SIG-M5 treated with dmso at 0.1 percent for 504 hours (cell line): ENCODE results near the gene OTULIN.

Source experiments
- DNase-seq: peaks from one replicate; lab custom pipeline; 2025; ENCODE audit not compliant: unreplicated experiment; lab: John Stamatoyannopoulos, UW

The OTULIN gene

GRCh38 chr5:14667770-14668169 lies 3.3 kb downstream of the OTULIN start:
- no peak for DNase-seq

- no peak for DNase-seq
Measured at GRCh38 chr5:14668181-14668591, 3.7 kb downstream of the OTULIN start.

- no peak for DNase-seq
Measured at GRCh38 chr5:14669415-14669814, 4.9 kb downstream of the OTULIN start.

GRCh38 chr5:14669975-14670374 lies 5.5 kb downstream of the OTULIN start:
- DNase-seq, result no peak

GRCh38 chr5:14671414-14671813 lies 6.9 kb downstream of the OTULIN start:
- DNase-seq, result no peak

- DNase-seq, result peak; percentile 24
Measured at GRCh38 chr5:14672082-14672481, 7.6 kb downstream of the OTULIN start.

- no peak for DNase-seq
Measured at GRCh38 chr5:14672484-14673394, 8.2 kb downstream of the OTULIN start.

- DNase-seq, result no peak
Measured at GRCh38 chr5:14673443-14673842, 8.9 kb downstream of the OTULIN start.

- no peak for DNase-seq
Measured at GRCh38 chr5:14674983-14675854, 10.7 kb downstream of the OTULIN start.

GRCh38 chr5:14675865-14676300 lies 11.4 kb downstream of the OTULIN start:
- peak; percentile 77 for DNase-seq

GRCh38 chr5:14676320-14676719 lies 11.8 kb downstream of the OTULIN start:
- DNase-seq, result peak; percentile 55

GRCh38 chr5:14678773-14679334 lies 14.3 kb downstream of the OTULIN start:
- no peak for DNase-seq

- no peak for DNase-seq
Measured at GRCh38 chr5:14679595-14679994, 15.1 kb downstream of the OTULIN start.

GRCh38 chr5:14681236-14681752 lies 16.8 kb downstream of the OTULIN start:
- no peak for DNase-seq

GRCh38 chr5:14683906-14684455 lies 19.5 kb downstream of the OTULIN start:
- DNase-seq, result no peak

GRCh38 chr5:14684757-14685156 lies 20.2 kb downstream of the OTULIN start:
- DNase-seq, result no peak

- DNase-seq, result peak; percentile 59
Measured at GRCh38 chr5:14685757-14686156, 21.2 kb downstream of the OTULIN start.

GRCh38 chr5:14686517-14686916 lies 22.0 kb downstream of the OTULIN start:
- DNase-seq, result no peak

- DNase-seq, result no peak
Measured at GRCh38 chr5:14687023-14687665, 22.6 kb downstream of the OTULIN start.

- no peak for DNase-seq
Measured at GRCh38 chr5:14693070-14693469, 28.6 kb downstream of the OTULIN start.
